Measurements from ENCODE around the gene TSNAX.

DNA sequence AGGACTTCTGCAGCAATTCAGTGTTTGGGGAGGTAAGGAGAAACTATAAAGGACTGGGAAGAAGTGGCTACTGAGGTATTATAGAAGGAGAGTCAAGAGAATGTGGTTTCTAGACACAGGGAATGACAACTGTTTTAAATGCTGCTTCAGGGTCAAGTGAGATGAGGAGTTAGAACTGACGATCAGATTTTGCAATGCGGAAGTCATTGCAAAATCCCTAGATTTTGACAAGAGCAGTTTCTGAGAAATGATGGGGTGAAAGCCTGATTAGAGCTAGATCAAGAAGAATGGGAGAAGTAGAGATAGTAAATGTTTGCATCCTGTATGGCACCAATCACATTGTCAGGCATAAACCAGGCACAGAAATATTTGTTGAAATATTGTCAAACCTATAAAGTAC is 4.7 kb upstream of the TSNAX start:
- TF ChIP-seq, protein P1, sequence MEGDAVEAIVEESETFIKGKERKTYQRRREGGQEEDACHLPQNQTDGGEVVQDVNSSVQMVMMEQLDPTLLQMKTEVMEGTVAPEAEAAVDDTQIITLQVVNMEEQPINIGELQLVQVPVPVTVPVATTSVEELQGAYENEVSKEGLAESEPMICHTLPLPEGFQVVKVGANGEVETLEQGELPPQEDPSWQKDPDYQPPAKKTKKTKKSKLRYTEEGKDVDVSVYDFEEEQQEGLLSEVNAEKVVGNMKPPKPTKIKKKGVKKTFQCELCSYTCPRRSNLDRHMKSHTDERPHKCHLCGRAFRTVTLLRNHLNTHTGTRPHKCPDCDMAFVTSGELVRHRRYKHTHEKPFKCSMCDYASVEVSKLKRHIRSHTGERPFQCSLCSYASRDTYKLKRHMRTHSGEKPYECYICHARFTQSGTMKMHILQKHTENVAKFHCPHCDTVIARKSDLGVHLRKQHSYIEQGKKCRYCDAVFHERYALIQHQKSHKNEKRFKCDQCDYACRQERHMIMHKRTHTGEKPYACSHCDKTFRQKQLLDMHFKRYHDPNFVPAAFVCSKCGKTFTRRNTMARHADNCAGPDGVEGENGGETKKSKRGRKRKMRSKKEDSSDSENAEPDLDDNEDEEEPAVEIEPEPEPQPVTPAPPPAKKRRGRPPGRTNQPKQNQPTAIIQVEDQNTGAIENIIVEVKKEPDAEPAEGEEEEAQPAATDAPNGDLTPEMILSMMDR (IDR thresholded peaks at IDR 0.05): no peak
- no peak for TF ChIP-seq POLR2A (IDR thresholded peaks at IDR 0.05)

Data from adrenal gland (tissue), 5 donors.